Skin of body (tissue), 2 donors: Measurements from ENCODE around the gene FUT7. TPM values are rescaled to one million over a fixed set of nuclear protein-coding genes. Genes with fewer than 3 reads are reported as not detected.

ENCODE experiments used
- DNase-seq: peaks from one replicate; lab custom pipeline; 2025; lab: John Stamatoyannopoulos, UW
- total RNA-seq: library from RNA; depleted of rRNA; stranded (reverse); fragments of >200 nt; gene quantifications from one replicate; pipeline ENCODE4 v1.2.3, GENCODE V29; 2014

Gene FUT7
- total RNA-seq, 1 donor from 2014 or later, result 0.39 TPM

DNA sequence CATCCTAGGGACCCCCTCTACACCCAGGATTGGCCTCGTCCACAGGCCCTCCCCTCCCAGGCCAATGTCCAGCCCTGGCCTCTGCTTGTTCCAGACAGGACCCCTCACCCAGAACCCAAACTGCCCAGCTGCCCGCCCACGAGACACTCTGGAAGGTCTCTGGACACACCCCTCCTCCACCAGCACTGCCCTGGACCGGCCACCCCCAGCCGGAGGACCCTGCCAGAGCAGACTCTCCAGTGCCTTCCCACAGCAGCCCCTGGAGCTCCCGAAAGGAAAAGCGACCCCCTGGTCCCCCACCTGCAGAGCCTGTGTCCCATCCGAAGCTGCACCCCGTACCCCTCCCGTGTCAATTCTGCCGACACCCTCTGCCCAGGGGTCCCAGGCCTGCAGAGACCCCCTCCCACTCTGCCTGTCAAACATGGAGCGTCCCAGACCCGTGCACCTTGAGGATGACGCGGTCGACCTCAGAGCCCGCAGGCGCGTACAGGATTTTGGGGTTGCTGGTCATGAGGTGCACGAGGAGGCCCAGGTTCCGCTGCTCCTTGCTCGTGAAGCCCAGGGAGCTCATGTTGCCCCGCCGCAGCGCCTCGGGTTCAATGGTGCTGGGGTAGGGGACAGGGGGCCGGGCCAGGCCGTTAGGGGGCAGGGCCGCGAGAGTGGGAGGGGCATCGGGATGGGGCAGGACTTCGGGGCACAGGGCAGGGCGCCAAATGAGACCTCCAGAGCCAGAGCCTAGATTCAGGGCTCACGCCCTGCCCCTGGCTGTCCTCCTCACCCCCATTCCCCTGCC is 11.8 kb downstream of the FUT7 start:
- no peak for DNase-seq

DNA sequence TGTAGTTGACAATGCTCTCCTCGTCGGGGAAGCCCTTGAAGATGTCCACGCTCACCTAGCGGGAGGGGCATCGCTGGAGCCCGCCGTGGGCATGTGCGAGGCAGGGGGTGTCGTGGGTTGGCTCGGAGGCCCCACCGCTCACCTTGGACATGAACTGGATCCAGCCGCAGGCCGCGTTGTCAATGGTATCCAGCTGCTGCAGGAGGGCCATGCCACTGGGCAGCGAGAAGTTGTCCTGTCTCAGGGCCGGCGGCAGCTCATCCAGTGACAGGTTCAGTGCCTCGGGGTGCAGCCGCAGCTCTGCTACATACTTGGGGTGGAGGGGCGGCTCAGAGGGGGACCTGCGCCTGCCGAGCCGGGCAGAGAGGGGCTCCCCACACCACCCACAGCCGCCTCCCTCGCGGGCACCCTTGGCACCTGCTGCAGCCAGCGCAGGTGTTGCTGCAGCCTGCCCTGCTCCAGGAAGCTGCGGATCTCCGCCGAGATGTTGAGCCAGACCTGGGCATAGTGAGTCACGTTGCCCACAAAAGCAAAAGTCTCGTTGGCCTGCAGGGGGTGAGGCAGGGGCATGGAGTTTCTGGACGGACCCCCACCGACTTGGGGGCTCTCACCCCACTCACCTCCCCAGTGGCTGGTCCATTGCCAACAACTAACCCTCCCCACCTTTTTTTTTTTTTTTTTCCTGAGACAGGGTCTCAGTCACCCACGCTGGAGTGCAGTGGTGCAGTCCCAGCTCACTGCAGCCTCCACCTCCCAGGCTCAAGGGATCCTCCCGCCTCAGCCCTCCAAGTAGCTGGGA is 12.9 kb downstream of the FUT7 start:
- no peak for DNase-seq

DNA sequence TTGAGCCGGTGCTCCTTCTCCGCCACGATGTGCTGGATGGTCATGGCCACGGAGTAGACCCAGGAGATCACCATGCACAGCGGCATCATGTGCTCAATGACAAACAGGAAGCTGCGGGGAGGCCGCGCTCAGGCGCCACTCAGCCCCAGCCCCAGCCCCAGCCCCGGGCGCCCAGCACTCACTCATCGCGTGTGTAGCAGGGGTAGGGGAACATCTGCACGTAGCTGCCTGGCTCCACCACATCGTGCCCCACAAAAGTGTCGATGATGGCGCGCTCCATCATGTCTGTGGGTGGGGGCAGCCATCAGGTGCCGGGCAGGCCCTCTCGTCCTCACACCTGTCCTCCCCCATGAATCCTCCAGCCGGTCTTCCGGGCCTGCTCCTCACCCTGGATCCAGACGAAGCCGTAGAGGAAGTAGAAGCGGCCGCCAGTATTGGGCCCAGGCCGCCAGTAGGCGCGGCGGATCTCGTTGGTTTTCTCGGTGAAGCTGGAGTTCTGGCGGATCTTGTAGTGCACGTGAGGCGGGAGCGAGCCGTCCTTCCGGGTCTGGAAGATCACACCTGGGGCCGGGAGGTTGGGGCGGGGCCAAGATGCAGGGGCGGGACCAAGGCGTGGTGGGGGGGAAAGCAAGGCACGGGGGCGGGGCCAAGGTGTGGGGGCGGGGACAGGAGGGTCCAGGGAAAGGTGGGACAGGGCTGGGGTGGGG is 13.9 kb downstream of the FUT7 start:
- no peak for DNase-seq

DNA sequence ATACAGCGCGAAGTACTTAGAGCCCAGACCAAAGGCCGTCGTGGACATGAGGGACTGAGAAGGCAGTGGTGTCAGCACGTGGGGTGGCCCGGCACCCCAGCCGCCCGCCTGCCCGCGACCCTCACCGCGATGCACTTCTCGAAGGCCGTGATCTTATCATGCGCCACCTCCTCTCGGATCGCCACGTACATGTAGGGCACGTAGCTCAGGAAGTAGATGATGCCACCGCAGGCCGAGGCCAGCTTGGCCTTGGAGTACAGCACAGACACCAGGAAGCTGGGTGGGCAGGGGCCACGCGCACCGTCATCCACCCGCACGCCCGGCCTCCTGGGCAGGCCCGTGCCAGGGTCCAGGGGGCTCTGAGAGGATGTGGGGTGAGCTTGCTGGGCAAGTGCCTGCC is 14.8 kb downstream of the FUT7 start:
- DNase-seq, result no peak

DNA sequence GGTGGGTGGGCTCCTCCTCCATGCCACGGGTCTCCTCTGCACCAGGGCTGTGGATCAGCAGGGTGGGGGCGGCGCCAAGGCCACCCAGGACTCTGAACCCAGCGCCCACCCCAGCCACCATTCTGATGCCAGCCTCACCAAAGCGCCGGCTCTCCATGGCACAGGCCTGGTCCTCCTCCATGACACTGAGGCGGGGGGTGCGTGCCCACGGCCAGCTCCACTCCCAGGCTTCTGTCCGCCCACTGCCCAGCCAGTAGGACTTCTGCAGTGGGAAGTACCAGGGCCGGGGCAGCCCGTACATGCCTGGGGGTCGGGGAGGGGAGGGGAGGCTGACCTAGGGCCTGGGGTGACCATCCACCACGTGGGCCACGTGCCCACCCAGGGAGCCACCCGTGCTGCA is 15.5 kb downstream of the FUT7 start:
- DNase-seq, result no peak

DNA sequence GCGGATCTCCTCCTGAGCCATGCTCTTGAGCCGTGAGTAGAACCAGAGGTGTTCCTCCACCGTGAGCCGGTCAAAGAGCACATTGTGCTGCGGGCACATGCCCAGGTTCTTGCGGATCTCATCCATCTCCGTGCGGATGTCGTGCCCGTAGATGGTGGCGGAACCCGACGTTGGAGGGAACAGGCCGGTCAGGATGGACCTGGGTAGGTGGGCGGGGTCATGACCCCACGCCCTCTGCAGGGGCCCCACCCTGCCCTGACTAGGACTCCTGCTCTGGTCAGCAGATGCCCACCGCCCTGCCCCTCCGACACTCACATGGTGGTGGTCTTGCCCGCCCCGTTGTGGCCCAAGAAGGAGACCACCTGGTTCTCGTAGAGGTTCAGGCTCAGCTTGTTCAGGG is 15.9 kb downstream of the FUT7 start:
- DNase-seq, result no peak

DNA sequence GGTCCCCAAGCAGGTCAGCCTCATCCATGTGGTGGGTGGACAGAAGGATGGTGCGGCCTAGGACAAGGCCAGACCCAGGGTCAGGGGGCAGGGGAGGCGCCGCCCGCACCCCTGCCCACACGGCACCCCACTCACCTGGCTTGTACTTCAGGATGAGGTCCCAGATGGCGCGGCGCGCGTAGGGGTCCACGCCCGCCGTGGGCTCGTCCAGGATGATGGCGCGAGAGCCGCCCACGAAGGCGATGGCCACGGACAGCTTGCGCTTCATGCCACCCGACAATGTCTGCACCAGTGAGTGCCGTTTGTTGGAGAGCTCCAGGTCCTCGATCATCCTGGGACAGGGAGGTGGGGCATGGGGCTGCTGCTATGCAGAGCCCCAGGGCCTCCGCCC is 16.4 kb downstream of the FUT7 start:
- no peak for DNase-seq

DNA sequence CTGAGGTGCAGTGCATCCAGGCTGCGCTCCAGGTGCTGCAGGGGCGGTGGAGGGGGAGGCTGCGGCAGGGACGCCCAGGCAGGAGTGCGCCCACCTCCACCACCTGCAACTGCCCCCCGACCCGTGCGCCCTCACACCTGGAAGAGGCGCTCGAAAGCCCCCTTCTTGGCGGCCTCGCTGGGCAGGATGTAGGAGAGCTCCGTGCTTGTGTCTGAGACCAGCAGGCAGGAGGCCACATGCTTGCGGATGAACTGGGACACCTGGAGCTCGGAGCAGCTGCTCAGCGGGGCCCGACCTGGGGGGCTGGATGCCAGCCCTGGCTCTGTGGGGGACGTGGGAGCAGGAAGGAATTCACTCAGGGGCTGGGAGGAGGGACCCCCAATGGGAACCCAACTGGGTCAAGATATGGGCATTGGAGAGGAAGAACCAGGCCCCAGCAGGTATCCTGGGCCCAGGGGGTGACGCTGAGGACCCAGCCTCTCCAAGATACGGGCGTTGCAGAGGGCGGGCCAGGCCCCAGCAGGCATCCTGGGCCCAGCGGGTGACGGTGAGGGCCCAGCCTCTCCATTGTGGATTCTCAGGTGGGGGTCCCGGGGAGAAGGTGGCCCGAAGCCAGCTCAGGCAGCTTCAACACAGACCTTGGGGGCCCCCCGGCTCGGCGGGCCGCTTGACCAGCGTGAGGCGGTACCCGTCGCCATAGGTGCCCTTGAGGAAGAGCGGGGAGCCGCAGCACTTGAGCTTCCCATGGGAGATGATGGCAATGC is 16.9 kb downstream of the FUT7 start:
- no peak for DNase-seq

DNA sequence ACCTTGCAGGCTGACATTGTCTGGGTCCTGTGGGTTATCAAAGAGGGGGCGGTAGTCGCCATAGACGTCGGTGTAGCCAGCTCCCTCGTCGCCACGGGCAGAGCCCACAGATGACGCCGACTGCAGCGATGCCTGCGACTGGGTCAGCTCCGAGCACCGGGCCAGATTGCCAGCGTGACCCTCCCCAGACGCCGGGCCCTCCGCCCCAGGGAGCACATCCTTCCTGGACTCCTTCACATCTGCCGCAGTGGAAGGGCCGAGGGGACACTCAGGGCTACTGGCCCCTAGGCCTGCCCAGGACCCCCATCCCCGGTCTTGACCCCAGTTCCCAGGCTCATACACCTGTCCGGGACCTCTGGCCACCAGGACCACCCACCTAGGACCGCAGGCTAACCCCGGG is 17.7 kb downstream of the FUT7 start:
- no peak for DNase-seq

DNA sequence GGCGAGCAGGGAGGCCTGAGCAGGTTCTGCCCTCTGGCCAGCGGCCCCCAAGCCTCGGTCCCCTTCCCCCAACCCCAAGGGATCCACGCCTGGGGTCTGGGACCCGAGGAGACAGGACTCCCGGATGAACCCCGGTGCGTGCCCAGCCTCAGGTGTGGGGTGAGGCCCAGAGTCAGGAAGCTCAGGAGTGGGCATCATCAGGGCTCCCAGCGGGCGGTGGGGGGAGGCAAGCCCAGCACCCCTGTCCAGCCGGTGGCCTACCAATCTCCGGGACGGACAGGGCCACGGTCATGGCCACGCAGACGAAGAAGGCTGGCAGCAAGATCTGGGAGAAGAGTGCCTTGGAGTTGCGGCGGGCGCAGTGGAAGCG is 18.3 kb downstream of the FUT7 start:
- no peak for DNase-seq

DNA sequence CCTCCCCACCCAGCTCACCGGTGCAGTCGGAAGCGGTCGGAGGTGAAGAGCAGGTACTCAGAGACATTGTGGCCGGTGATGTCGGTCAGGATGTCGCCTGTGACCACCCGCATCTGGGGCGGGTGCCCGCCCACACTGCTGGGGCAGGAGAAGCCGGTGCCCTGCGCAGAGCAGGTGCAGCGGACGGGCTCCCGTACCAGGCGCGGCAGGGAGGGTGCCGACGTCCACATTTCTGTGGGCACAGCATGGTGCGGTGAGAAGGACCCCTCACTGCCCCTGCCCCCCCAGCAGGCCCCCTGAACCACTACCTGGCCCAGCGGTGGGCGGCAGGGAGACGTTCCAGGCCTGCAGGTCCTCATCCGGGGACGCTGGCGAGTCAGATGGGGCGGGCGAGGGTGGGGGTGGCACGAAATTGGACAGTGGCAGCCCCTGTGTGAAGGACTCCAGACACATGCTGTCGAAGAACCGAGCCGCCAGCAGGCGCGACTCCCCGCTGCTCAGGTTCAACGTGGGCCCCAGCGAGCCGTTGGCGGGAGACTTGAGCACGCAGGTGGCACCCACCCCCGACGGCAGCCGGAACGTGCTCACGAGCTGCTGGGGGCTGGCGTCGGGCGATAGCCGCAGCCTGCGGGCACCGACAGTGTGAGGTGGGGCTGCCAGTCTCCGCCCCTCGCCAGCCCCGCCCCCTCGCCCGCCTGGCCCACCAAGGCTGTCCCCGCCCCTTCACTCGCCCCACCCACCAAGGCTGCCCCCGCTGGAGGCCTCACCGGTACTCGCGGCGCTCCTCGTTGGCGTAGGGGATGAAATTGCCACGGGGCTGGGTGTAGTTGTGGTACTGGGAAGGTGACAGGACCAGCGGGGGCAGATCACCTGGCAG is 19.0 kb downstream of the FUT7 start:
- no peak for DNase-seq

DNA sequence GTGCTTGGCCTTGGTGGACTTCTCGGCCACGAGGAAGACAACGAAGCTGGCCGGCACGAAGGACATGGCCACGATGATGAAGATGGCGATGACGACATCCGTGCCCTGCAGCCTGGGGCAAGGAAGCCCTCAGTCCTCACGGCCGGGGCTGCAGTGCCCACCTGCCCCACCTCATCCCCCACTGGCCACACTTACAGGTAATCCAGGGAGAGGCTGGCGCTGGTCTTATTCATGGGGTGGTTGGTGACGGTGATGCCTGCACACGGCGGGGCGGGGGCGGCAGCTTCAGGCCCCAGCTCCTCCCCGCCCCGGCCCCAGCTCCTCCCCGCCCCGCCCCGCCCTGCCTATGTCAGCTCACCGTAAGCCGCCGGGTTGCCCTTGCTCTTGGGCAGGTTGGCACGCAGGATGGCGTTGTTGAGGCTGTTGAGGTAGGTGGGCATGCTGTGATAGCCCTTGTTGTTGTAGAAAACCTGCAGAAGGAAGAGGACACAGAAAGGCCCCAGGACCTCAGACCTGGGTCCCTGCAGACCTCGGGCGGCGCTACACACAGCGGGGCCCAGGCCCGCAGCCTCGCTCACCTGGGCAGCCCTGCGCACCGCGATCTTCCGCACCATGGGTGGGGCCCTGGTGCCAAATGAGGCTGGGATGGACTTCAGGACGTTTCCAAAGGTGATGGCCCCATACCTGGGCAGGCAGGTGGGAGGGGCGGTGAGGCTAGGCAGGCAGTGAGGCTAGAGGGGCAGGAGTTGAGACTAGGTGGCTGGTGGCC is 19.8 kb downstream of the FUT7 start:
- DNase-seq, result no peak

DNA sequence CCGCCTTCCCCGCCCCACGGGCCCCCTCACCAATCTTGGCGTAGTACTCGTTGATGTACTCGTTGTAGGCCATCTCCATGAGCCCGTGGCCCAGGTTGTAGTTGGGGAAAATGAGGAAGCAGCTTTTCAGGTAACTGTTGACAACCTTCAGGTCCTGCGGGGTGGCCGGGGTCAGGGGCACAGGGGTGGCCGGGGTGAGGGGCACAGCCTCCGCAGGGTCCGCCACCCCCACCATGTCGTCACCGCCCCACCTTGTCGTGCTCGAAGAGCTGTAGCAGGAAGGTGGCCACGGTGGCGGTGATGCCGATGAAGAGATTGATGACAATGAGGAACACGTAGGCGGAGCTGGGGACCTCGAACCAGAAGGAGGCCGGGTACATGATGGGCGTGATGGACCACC is 20.7 kb downstream of the FUT7 start:
- no peak for DNase-seq

DNA sequence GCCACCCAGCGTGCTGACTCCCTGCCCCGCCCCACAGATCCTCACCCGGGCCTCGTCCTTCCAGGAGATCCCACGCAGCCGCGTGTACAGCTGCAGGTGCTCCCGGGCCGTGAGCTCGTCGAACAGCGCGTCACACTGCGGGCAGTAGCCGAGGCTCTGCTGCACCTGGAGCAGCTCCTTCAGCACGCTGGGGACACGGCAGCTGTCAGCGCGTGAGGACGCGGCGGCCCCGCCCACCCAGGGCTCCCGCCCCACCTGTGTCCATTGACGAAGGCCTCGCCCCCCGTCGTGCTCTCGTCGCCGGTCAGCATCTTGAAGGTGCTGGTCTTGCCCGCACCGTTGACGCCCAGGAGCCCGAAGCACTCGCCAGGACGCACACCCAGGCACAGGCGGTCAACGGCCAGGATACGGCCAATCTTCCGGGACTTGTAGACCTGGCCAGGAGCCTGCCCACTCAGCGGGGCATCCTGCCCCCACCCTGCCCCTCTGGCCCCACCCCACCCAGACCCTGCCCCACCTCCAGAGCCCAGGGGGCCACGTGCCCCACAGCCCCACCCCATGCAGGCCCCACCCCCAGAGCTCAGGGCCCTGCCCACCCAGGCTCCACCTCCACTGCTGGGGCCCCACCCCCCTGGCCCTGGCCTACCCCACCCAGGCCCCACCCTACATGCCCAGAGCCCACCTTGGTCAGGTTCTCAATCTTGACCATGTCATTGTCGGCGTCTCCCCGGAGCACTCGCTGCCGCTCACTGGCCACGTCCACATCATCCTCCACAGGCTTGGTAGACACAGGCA is 21.8 kb downstream of the FUT7 start:
- no peak for DNase-seq

DNA sequence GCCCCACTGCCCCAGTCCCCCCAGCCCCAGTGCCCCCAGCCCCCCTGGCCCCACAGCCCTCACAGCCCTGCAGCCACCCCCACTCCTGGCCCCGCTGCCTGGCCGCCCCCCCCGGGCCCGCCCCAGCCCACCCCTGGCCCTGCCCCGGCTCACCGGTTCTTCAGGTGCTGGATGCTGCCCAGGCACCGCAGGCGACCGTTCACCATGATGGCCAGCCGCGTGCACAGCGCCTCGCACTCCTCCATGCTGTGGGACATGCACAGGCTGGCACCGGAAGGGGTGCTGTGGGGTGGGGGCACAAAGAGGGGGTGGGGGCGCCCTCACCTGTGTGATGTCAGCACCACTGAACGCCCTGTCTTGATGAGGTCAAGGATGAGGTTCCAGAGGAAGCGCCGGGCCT is 22.7 kb downstream of the FUT7 start:
- no peak for DNase-seq

DNA sequence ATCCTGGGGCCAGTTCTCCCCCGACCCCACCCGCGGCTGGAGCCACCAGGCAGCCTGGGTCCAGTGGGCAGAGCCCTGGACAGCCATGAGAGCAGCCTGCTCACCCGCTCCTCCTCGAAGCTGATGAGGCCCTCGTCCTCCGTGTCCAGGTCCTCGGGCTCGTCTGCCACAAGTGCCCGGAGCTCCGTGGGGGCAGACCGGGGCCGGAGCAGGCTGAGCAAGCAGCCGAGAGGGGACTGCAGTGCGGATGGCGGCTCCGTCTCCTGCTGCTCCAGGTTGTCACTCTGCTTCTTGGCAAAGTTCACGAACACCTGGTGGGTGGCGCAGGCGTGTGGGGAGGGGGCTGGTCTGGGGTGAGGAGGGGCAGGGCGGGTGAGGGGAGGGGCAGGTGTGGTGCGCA is 23.6 kb downstream of the FUT7 start:
- no peak for DNase-seq

DNA sequence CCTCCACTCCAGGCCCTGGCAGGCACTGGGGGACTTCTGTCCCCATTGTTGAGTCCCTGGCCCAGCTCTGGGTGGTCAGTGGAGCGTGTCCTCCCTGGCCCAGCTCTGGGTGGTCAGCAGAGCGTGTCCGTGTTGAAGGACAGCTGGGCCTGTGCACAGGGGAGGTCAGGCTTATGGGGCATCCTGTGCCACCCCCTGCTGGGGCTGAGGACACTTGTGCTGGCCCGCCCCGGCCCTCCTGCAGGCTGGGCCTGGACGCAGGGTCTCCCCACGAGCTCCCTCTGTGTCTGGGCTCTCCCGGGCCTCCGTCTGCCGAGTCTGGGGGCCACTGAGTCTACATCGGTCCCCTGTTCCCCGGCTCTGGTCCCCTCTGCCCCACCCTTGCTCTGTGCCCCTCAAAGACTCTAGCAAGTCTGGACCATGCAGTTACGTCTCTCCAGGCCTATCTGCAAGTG is 24.0 kb downstream of the FUT7 start:
- no peak for DNase-seq

DNA sequence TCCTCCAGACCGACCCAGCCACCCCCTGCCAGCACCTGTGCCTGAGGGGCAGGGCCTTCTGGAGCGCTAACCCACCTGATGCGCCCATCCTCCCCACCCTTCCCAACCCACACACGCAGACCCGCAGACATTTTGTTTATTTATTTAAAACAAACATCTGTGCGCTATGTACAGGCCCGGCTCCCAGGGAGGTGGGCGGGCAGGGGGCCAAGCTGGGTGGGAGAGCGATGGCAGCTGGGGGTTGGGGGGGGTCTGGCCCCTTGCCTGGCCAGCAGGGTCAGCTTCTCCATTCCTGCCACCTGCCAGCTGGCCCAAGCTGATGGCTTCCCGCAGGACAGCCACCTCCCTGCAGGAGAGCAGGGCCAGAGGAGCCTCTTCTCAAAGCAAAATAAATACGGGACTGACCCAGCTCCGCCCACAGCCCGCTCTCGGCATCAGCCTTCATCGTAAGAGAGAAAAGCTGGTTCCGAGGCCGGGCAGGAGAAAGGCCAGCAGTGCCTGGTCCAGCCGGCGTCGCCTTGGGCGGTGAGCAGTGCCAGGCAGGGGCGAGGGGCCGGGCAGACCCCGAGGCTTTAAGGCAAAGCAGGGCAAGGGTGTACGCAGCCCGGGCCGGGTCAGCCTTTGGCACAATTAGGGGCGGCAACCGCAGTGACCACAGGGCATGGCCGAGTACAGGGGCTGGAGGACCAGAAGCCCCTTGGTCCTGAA is 24.6 kb downstream of the FUT7 start:
- no peak for DNase-seq
